ENCODE data around the gene RASSF8.
"Not testable (repeated sequence)": the region's sequence is repeated elsewhere in the genome, so short reads cannot be mapped to it uniquely, and the experiment has no call there.

The RASSF8 gene

DNA sequence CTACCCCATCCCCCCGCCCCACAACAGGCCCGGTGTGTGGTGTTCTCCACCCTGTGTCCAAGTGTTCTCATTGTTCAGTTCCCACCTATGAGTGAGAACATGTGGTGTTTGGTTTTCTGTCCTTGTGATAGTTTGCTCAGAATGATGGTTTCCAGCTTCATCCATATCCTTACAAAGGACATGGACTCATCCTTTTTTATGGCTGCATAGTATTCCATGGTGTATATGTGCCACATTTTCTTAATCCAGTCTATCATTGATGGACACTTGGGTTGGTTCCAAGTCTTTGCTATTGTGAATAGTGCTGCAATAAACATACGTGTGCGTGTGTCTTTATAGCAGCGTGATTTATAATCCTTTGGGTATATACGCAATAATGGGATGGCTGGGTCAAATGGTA lies 98.8 kb downstream of the RASSF8 start:
- not testable (repeated sequence) for H3K4me3 ChIP-seq (ENCODE audit: extremely low read depth, insufficient read depth, low read length, poor library complexity, severe bottlenecking); H3K9me3 ChIP-seq (ENCODE audit: control insufficient read depth, low read length); H3K4me1 ChIP-seq (ENCODE audit: control insufficient read depth, insufficient read depth, low read length, poor library complexity, severe bottlenecking); H3K27ac ChIP-seq (ENCODE audit: low read depth, low read length, severe bottlenecking)
- WGBS, 2 experiments (ENCODE audit: insufficient coverage in 2 of 2) = 100% methylated on average over 3 of the region's 6 CpGs; no CpG with 5 or more reads in 1 of the 2 experiments
- H3K36me3 ChIP-seq (ENCODE audit: control insufficient read depth, insufficient read depth, low read length) = peaks cover 19% of the 10 kb centered on the region

DNA sequence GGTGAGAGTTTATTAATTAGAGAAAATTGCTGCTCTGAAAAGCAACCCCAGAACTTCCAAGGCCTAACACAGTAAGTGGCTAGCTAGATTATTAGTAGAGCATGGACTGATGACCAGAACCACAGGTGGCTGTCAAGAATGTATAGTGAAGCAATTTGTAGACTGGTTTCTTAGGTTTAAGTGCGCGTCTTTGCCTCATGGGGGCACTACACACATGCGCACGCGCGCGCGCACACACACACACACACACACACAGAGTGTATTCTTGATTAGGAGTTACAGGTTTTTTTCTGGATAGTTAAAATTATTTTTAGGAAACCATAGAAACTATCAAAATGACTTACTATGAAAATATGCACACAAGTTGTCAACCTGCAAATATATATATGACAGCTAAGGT lies 99.8 kb downstream of the RASSF8 start:
- no peaks in the 10 kb centered on the region for H3K4me1 ChIP-seq (ENCODE audit: control insufficient read depth, insufficient read depth, low read length, poor library complexity, severe bottlenecking)
- no CpG with 5 or more reads among the region's 8 CpGs for WGBS, 2 experiments (ENCODE audit: insufficient coverage in 2 of 2)
- no peak overlapping the region for H3K4me3 ChIP-seq (ENCODE audit: extremely low read depth, insufficient read depth, low read length, poor library complexity, severe bottlenecking)
- H3K9me3 ChIP-seq (ENCODE audit: control insufficient read depth, low read length) = no peaks in the 10 kb centered on the region
- H3K36me3 ChIP-seq (ENCODE audit: control insufficient read depth, insufficient read depth, low read length) = peaks cover 19% of the 10 kb centered on the region
- H3K27ac ChIP-seq (ENCODE audit: low read depth, low read length, severe bottlenecking) = no peak overlapping the region

DNA sequence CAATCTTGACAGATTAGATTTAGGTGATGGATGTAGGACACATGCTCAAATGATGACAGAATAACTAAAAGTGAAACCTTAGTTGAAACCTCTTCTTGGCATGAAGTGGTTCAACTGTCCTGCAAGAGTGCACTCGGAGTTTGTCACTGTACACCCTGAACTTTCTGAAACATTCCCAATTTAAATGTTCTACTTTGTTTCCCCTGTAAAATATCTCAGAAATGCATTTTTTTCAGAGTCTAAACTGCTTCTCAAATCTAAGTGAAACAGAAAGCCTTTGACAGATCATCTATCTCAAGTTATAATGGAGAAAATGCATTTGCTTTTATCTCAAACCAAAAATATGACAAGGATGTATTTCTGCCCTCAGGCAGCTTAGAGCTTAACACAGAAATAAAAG lies 100.3 kb downstream of the RASSF8 start:
- Histone ChIP-seq H3K4me1 (ENCODE audit: control insufficient read depth, insufficient read depth, low read length, poor library complexity, severe bottlenecking) (no peaks in the 10 kb centered on the region), H3K36me3 (ENCODE audit: control insufficient read depth, insufficient read depth, low read length) (peaks cover 19% of the 10 kb centered on the region)
- 100% methylated on average over 1 of the region's 1 CpG for WGBS, 2 experiments (ENCODE audit: insufficient coverage in 2 of 2)

DNA sequence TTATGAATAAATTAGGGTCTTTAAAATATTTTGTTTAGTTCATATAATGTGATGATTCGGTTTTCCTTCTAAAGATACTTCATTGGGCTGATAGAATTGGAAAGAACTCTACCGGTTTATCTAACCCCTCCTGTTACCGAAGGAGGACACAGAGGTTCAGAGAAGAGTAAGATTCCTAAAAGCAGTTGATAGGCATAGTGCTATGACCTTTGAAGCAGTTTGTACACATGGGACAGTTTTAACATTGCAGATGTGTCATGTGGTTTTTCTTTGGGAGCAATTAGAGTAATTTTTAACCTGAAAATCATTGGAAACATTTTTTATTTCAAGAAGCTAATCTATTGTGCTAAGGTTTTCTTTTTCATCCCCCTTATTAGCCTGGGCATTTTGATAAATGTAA lies 103.5 kb downstream of the RASSF8 start:
- Histone ChIP-seq H3K4me3 (ENCODE audit: extremely low read depth, insufficient read depth, low read length, poor library complexity, severe bottlenecking) (no peak overlapping the region), H3K27ac (ENCODE audit: low read depth, low read length, severe bottlenecking) (no peak overlapping the region), H3K4me1 (ENCODE audit: control insufficient read depth, insufficient read depth, low read length, poor library complexity, severe bottlenecking) (no peaks in the 10 kb centered on the region), H3K9me3 (ENCODE audit: control insufficient read depth, low read length) (no peaks in the 10 kb centered on the region), H3K36me3 (ENCODE audit: control insufficient read depth, insufficient read depth, low read length) (peaks cover 26% of the 10 kb centered on the region)
- 100% methylated on average over 2 of the region's 3 CpGs; no CpG with 5 or more reads in 1 of the 2 experiments for WGBS, 2 experiments (ENCODE audit: insufficient coverage in 2 of 2)

More for the DNA sequence above, 100.3 kb downstream of the RASSF8 start:
- Histone ChIP-seq H3K9me3 (ENCODE audit: control insufficient read depth, low read length) (no peaks in the 10 kb centered on the region), H3K4me3 (ENCODE audit: extremely low read depth, insufficient read depth, low read length, poor library complexity, severe bottlenecking) (no peak overlapping the region), H3K27ac (ENCODE audit: low read depth, low read length, severe bottlenecking) (no peak overlapping the region)

DNA sequence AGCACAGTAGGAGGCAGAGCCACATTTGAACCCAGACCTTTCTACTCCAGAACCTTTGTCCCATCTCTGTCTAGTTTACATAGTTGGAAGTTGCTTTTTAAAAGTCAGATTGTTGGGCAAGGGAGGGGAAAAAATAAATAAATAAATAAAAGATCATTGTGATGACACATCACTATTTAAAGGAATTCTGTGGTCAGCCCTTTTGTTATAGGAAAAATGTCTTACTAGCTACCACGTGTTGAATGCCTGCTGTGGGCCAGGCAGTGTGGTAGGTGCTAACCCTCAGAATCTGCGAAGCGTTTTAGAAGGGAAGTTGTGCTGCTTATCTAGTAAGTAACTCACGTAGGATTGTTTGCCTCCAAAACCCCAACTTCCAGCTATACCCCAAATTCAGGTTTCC lies 104.1 kb downstream of the RASSF8 start:
- peaks cover 26% of the 10 kb centered on the region for H3K36me3 ChIP-seq (ENCODE audit: control insufficient read depth, insufficient read depth, low read length)
- H3K4me3 ChIP-seq (ENCODE audit: extremely low read depth, insufficient read depth, low read length, poor library complexity, severe bottlenecking) = no peak overlapping the region
- 79 to 89% methylated on average over 2 to 3 of the region's 4 CpGs for WGBS, 2 experiments (ENCODE audit: insufficient coverage in 2 of 2)
- H3K9me3 ChIP-seq (ENCODE audit: control insufficient read depth, low read length) = no peaks in the 10 kb centered on the region
- no peaks in the 10 kb centered on the region for H3K4me1 ChIP-seq (ENCODE audit: control insufficient read depth, insufficient read depth, low read length, poor library complexity, severe bottlenecking)
- no peak overlapping the region for H3K27ac ChIP-seq (ENCODE audit: low read depth, low read length, severe bottlenecking)

DNA sequence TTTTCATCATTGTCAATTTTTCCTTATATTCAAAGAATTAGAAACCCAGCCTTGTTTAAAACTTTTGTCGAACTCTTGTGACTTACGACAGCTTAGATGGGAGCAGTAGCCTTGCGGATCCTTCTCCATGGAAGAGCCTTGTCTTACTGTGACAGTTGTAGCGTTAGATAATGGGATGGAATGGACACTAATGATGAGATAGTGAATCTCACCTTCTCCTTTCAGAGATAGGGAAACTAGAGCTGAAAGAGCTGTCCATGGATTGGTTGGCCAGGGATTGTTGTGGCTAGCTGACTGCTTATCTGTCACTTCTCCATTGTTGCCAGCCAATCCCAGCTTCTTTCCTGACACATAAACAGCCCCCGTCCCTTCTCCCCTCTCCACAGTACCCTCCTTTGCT lies 107.0 kb downstream of the RASSF8 start:
- no peak overlapping the region for H3K4me3 ChIP-seq (ENCODE audit: extremely low read depth, insufficient read depth, low read length, poor library complexity, severe bottlenecking)
- no peak overlapping the region for H3K27ac ChIP-seq (ENCODE audit: low read depth, low read length, severe bottlenecking)
- WGBS, 2 experiments (ENCODE audit: insufficient coverage in 2 of 2) = 93 to 97% methylated on average over 2 to 4 of the region's 5 CpGs
- peaks cover 41% of the 10 kb centered on the region for H3K36me3 ChIP-seq (ENCODE audit: control insufficient read depth, insufficient read depth, low read length)
- no peaks in the 10 kb centered on the region for H3K4me1 ChIP-seq (ENCODE audit: control insufficient read depth, insufficient read depth, low read length, poor library complexity, severe bottlenecking)
- no peaks in the 10 kb centered on the region for H3K9me3 ChIP-seq (ENCODE audit: control insufficient read depth, low read length)

DNA sequence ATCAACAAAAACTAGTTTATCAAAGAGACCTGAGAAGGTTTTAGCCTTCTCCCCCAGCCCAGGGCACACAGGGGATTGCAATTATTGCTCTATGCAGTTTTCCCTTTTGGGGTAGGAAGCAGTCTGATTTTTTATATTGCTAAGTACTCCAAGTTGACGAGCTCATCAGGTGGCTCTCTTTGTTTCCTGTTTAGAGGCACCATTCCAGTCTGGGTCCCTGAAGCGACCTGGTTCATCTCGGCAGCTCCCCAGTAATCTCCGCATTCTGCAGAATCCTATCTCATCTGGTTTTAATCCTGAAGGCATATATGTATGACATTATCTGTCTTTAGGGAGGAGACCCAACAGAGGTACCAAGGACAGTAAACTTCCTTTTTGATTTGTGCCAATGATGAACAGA lies 110.0 kb downstream of the RASSF8 start:
- Histone ChIP-seq H3K27ac (ENCODE audit: low read depth, low read length, severe bottlenecking) (no peak overlapping the region), H3K4me1 (ENCODE audit: control insufficient read depth, insufficient read depth, low read length, poor library complexity, severe bottlenecking) (no peaks in the 10 kb centered on the region), H3K36me3 (ENCODE audit: control insufficient read depth, insufficient read depth, low read length) (peaks cover 47% of the 10 kb centered on the region), H3K4me3 (ENCODE audit: extremely low read depth, insufficient read depth, low read length, poor library complexity, severe bottlenecking) (no peak overlapping the region), H3K9me3 (ENCODE audit: control insufficient read depth, low read length) (no peaks in the 10 kb centered on the region)
- WGBS, 2 experiments (ENCODE audit: insufficient coverage in 2 of 2) = 83 to 86% methylated on average over 3 to 4 of the region's 4 CpGs

DNA sequence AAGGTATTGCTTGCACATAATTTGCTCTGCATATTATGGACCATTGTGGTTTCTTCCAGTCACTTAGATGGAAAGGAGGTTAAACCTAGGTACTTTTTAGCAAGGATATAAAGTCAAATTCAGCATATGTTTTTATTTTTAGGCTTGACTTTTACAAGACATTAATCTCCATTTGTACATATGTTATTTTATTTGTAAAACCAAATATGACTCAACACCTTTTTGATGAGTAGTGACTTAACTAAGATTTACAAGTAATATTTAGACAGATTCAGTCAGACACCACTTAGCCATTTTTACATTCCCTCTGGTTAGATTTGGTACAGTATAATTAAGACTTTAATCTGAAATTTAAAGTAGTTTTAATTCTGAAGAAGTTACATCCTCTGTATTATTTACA lies 111.3 kb downstream of the RASSF8 start:
- no peak overlapping the region for H3K27ac ChIP-seq (ENCODE audit: low read depth, low read length, severe bottlenecking)
- H3K36me3 ChIP-seq (ENCODE audit: control insufficient read depth, insufficient read depth, low read length) = peaks cover 39% of the 10 kb centered on the region
- no peaks in the 10 kb centered on the region for H3K4me1 ChIP-seq (ENCODE audit: control insufficient read depth, insufficient read depth, low read length, poor library complexity, severe bottlenecking)
- no peak overlapping the region for H3K4me3 ChIP-seq (ENCODE audit: extremely low read depth, insufficient read depth, low read length, poor library complexity, severe bottlenecking)
- no peaks in the 10 kb centered on the region for H3K9me3 ChIP-seq (ENCODE audit: control insufficient read depth, low read length)

DNA sequence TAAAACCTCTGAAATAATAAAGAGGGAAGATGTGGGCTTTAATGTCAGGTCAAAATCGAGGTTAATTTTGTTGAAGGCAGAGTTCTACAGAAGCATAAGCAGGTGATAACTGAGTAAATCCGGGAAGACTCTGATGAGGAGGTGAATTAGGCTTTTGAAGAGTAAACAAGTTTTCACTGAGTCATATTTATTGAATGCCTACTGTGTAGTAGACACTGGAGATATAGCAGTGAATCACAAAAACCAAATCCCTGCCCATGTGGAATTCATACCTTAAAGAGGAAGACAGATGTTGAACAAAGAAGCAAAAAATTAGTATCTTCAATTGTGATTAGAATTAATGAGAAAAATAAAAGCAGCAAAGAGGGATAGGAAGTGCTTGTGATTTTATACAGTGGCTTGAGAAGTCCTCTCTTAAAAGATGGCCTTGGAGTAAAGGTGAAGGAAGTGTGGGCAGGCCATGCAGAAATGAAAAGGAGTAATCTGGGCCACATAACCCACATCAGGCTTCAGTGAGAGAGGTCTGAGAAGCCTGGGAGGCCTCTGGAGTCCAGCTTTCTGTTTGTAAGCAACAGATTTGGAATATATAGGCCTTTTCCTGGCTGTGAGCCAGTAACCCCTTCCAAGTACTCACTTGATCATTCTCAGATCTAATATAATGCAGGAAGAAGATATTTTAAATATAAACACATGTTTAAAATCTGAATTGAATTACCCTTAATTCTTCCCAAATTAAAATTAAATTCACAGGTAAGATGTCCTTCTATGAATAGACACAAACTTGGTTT lies 119.6 kb downstream of the RASSF8 start:
- Histone ChIP-seq H3K27ac (ENCODE audit: low read depth, low read length, severe bottlenecking) (no peak overlapping the region), H3K4me3 (ENCODE audit: extremely low read depth, insufficient read depth, low read length, poor library complexity, severe bottlenecking) (no peak overlapping the region), H3K9me3 (ENCODE audit: control insufficient read depth, low read length) (peaks cover 12% of the 10 kb centered on the region), H3K36me3 (ENCODE audit: control insufficient read depth, insufficient read depth, low read length) (peaks cover 9% of the 10 kb centered on the region), H3K4me1 (ENCODE audit: control insufficient read depth, insufficient read depth, low read length, poor library complexity, severe bottlenecking) (no peaks in the 10 kb centered on the region)
- WGBS, 2 experiments (ENCODE audit: insufficient coverage in 2 of 2) = 90 to 93% methylated on average over 2 of the region's 2 CpGs

DNA sequence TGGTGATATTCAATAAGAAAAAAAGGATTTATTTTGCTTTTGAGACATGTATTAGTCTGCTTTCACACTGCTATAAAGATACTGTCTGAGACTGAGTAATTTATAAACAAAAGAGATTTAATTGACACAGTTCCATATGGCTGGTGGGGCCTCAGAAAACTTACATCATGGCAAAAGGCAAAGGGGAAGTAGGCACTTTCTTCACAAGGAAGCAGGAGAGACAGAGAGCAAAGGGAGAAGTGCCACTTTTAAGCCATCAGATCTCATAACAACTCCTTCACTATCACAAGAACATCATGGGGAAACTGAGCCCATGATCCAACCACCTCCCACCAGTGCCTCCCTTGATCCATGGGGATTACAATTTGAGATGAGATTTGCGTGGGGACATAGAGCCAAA lies 122.4 kb downstream of the RASSF8 start:
- no peak overlapping the region for H3K27ac ChIP-seq (ENCODE audit: low read depth, low read length, severe bottlenecking)
- WGBS, 2 experiments (ENCODE audit: insufficient coverage in 2 of 2) = 86 to 100% methylated on average over 1 of the region's 1 CpG
- peaks cover 12% of the 10 kb centered on the region for H3K9me3 ChIP-seq (ENCODE audit: control insufficient read depth, low read length)
- H3K4me3 ChIP-seq (ENCODE audit: extremely low read depth, insufficient read depth, low read length, poor library complexity, severe bottlenecking) = no peak overlapping the region
- H3K36me3 ChIP-seq (ENCODE audit: control insufficient read depth, insufficient read depth, low read length) = peaks cover under 1% of the 10 kb centered on the region
- no peaks in the 10 kb centered on the region for H3K4me1 ChIP-seq (ENCODE audit: control insufficient read depth, insufficient read depth, low read length, poor library complexity, severe bottlenecking)

DNA sequence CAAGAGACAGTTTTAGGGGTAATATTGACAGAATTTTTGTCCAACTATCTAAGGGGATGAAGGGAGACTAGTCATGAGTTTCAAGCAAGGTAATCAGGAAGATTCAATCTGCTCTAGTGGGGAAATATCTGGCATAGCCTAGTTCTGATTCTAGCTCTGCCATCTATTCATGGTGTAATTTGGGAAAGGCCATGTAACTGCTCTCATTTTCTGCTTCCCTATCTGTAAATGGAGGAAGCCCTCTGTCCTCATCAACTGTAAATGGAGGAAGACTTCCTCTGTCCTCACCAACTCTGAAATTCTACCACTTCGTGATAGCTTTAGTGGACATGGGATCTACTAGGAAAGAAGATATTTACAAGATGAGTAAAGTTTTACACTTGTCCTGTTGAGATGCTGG lies 128.5 kb downstream of the RASSF8 start:
- Histone ChIP-seq H3K4me3 (ENCODE audit: extremely low read depth, insufficient read depth, low read length, poor library complexity, severe bottlenecking) (no peak overlapping the region), H3K36me3 (ENCODE audit: control insufficient read depth, insufficient read depth, low read length) (no peaks in the 10 kb centered on the region), H3K9me3 (ENCODE audit: control insufficient read depth, low read length) (no peaks in the 10 kb centered on the region), H3K4me1 (ENCODE audit: control insufficient read depth, insufficient read depth, low read length, poor library complexity, severe bottlenecking) (peaks cover 3% of the 10 kb centered on the region), H3K27ac (ENCODE audit: low read depth, low read length, severe bottlenecking) (no peak overlapping the region)
- 83% methylated on average over 1 of the region's 1 CpG; no CpG with 5 or more reads in 1 of the 2 experiments for WGBS, 2 experiments (ENCODE audit: insufficient coverage in 2 of 2)

Data from mesodermal cell (in vitro differentiated cells).